ENCODE measurements around the gene TRABD.

DNA sequence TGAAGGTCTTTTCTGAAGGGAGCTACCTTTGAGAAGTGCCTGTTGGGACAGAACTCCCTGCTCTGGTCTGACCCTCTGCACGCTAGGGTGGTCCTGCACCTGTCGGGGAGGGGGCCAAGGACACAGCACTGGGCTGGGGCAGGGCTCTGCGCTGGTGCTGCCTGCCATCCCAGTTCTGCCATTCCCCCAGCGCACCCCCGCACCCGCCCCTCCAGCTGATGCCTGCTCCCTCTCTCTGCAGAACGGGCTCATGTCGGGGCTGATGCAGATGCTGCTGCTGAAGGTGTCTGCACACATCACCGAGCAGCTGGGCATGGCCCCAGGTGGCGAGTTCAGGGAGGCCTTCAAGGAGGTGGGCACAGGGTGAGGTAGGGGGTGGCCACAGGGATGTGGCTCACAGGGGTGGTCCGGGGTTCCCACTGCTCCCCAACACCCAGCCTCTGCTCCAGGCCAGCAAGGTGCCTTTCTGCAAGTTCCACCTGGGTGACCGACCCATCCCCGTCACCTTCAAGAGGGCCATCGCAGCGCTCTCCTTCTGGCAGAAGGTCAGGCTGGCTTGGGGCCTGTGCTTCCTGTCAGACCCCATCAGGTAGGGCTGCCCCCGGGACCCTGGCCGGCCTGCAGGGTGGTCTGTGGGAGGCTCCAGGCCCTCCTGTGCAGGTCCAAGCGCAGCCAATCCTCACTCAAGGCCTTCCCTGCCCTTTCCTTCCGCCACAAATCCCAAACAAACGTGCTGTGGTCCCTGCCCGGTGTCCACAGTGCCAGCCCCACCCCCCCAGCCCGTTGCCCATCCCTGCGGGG is 11.5 kb downstream of the TRABD start:
- TF ChIP-seq, protein P1, sequence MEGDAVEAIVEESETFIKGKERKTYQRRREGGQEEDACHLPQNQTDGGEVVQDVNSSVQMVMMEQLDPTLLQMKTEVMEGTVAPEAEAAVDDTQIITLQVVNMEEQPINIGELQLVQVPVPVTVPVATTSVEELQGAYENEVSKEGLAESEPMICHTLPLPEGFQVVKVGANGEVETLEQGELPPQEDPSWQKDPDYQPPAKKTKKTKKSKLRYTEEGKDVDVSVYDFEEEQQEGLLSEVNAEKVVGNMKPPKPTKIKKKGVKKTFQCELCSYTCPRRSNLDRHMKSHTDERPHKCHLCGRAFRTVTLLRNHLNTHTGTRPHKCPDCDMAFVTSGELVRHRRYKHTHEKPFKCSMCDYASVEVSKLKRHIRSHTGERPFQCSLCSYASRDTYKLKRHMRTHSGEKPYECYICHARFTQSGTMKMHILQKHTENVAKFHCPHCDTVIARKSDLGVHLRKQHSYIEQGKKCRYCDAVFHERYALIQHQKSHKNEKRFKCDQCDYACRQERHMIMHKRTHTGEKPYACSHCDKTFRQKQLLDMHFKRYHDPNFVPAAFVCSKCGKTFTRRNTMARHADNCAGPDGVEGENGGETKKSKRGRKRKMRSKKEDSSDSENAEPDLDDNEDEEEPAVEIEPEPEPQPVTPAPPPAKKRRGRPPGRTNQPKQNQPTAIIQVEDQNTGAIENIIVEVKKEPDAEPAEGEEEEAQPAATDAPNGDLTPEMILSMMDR (IDR thresholded peaks at IDR 0.05) = no peak
- no peak for TF ChIP-seq ZFX (IDR thresholded peaks at IDR 0.05; ENCODE audit: borderline replicate concordance)

All from 22Rv1 (cell line).